ENCODE results near the gene OR7A10. TPM values are rescaled to one million over a fixed set of nuclear protein-coding genes. Genes with fewer than 3 reads are reported as not detected.

Gene OR7A10
- not detected for total RNA-seq

- Histone ChIP-seq H3K36me3 (no peaks in the 10 kb centered on the region), H3K4me1 (no peaks in the 10 kb centered on the region), H3K4me3 (no peak within 1 kb of the TSS), H3K9me3 (no peaks in the 10 kb centered on the region), H3K27me3 (peaks cover 0 to 29% (median 0%) of the 10 kb centered on the region in 4 donors), H3K27ac (replicated peaks in 1 of 4) (no peak within 1 kb of the TSS)
- no peak for DNase-seq (ENCODE audit: extremely low spot score)
- WGBS: 60% methylated on average over 5 of the region's 5 CpGs
- intact Hi-C loops (cut with DNase I): no loop called here
- no peak for TF ChIP-seq POLR2AphosphoS5 (IDR thresholded peaks at IDR 0.05)
- TF ChIP-seq CTCF (IDR thresholded peaks at IDR 0.05): no peak
- no peak for TF ChIP-seq EP300 (IDR thresholded peaks at IDR 0.05)
- no peak for TF ChIP-seq POLR2A (IDR thresholded peaks at IDR 0.05; ENCODE audit: low read depth)
Measured at GRCh38 chr19:14848822-14849221, at the start of gene OR7A10. Gene OR7A10 (minus strand): TSS chr19:14848922. CDS start chr19:14841877, 7,045 bp downstream.

- Histone ChIP-seq H3K4me1 (peaks cover 0 to 5% (median 0%) of the 10 kb centered on the region in 4 donors), H3K9me3 (no peaks in the 10 kb centered on the region), H3K36me3 (no peaks in the 10 kb centered on the region), H3K27me3 (peaks cover 0 to 17% (median 0%) of the 10 kb centered on the region in 4 donors), H3K27ac (replicated peaks in 1 of 4) (no peak overlapping the region), H3K4me3 (no peak overlapping the region)
- DNase-seq (ENCODE audit: extremely low spot score): no peak
- 50% methylated on average over 10 of the region's 10 CpGs for WGBS
- intact Hi-C loops (cut with DNase I): no loop called here
- TF ChIP-seq EP300 (IDR thresholded peaks at IDR 0.05): no peak
- no peak for TF ChIP-seq POLR2AphosphoS5 (IDR thresholded peaks at IDR 0.05)
- TF ChIP-seq CTCF (IDR thresholded peaks at IDR 0.05): no peak
- TF ChIP-seq POLR2A (IDR thresholded peaks at IDR 0.05; ENCODE audit: low read depth): no peak
Measured at GRCh38 chr19:14890643-14891379, 42.1 kb upstream of the OR7A10 start.

- no peaks in the 10 kb centered on the region for H3K9me3 ChIP-seq
- H3K27ac ChIP-seq (replicated peaks in 1 of 4): no peak overlapping the region
- H3K4me1 ChIP-seq: peaks cover 0 to 5% (median 0%) of the 10 kb centered on the region in 4 donors
- H3K4me3 ChIP-seq: no peak overlapping the region
- H3K36me3 ChIP-seq: no peaks in the 10 kb centered on the region
- no peak for TF ChIP-seq POLR2A (IDR thresholded peaks at IDR 0.05; ENCODE audit: low read depth)
- no peak for TF ChIP-seq EP300 (IDR thresholded peaks at IDR 0.05)
- TF ChIP-seq CTCF (IDR thresholded peaks at IDR 0.05): no peak
- TF ChIP-seq POLR2AphosphoS5 (IDR thresholded peaks at IDR 0.05): no peak
- DNase-seq (ENCODE audit: extremely low spot score): no peak
- 73% methylated on average over 3 of the region's 3 CpGs for WGBS
- intact Hi-C loops (cut with DNase I): no loop called here
- H3K27me3 ChIP-seq: peaks cover 0 to 17% (median 0%) of the 10 kb centered on the region in 4 donors
Measured at GRCh38 chr19:14889994-14890642, 41.4 kb upstream of the OR7A10 start.

GRCh38 chr19:14886032-14886431 is 37.3 kb upstream of the OR7A10 start, which contains the start of gene OR7A17:
Gene OR7A17 (minus strand): TSS chr19:14886132. CDS start chr19:14881355, 4,777 bp downstream.
- intact Hi-C loops (cut with DNase I): no loop called here
- no peak within 1 kb of the TSS for H3K4me3 ChIP-seq
- no peak for DNase-seq (ENCODE audit: extremely low spot score)
- H3K36me3 ChIP-seq: no peaks in the 10 kb centered on the region
- WGBS: 77% methylated on average over 4 of the region's 4 CpGs
- H3K4me1 ChIP-seq: peaks cover 0 to 5% (median 0%) of the 10 kb centered on the region in 4 donors
- H3K27me3 ChIP-seq: peaks cover 0 to 21% (median 0%) of the 10 kb centered on the region in 4 donors
- TF ChIP-seq POLR2A (IDR thresholded peaks at IDR 0.05; ENCODE audit: low read depth) (no peak), CTCF (IDR thresholded peaks at IDR 0.05) (no peak), EP300 (IDR thresholded peaks at IDR 0.05) (no peak), POLR2AphosphoS5 (IDR thresholded peaks at IDR 0.05) (no peak)
- no peaks in the 10 kb centered on the region for H3K9me3 ChIP-seq
- no peak within 1 kb of the TSS for H3K27ac ChIP-seq (replicated peaks in 1 of 4)

Measured in esophagus muscularis mucosa (tissue), 4 donors.